ENCODE data around the gene ACAN. TPM values are rescaled to one million over a fixed set of nuclear protein-coding genes. Genes with fewer than 3 reads are reported as not detected.

The ACAN gene
- not detected for polyA plus RNA-seq (2012; ENCODE audit: missing spikeins)

DNA sequence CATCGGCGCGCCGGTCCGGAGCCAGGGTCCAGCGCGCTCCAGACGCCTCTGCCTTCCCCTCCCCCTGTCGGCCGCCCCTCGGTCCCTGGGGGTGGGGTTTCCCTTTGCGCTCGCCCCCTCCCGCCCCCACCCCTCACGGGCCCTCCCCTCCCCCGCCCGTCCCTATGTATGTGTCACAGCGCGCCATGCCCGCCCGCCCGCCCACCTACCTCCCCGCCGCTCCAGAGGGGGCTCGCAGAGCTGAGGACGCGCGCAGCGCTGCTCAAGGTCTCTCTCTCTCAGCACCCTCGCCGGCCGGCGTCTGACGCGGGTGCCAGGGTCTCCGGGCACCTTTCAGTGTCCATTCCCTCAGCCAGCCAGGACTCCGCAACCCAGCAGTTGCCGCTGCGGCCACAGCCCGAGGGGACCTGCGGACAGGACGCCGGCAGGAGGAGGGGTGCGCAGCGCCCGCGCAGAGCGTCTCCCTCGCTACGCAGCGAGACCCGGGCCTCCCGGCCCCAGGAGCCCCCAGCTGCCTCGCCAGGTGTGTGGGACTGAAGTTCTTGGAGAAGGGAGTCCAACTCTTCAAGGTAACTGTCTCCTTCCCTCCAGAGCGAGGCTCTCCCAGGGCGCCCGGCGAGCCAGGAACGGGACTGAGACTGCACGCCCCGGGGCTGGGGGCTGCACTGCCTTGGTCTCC is at the start of gene ACAN:
Gene ACAN (plus strand): TSS at position 196 of the 679 bp plus-strand sequence. CDS start 32,771 bp downstream, outside the sequence.
- FAIRE-seq (no peak), DNase-seq (ENCODE audit: insufficient read length) (no peak)
- TF ChIP-seq TAF1 (IDR thresholded peaks at IDR 0.05; ENCODE audit: borderline replicate concordance, low read depth, low read length) (no peak), POLR2A (IDR thresholded peaks at IDR 0.05; ENCODE audit: low read depth, low read length) (no peak), POLR2AphosphoS5 (IDR thresholded peaks at IDR 0.05; ENCODE audit: low read depth, low read length) (no peak)

DNA sequence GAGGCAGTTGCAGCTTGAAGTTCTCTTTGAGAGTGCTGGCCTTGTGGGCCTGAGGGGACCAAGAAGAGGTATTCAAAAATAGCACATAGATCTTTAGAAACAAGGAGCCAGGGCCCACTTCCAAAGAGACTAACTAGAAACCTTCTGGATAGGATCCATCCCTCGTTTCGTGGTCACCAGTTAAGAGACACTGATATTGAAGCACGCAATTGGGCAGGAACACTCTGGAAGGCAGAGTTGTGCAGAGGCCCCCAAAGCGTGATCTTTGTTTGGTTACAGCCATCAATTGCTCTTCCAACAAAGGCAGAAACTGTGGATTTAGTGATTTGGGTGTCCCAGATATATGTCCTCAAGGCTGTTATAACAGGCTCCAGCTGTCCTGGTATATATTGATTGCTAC is 46.7 kb upstream of the ACAN start:
- TF ChIP-seq POLR2AphosphoS5 (IDR thresholded peaks at IDR 0.05; ENCODE audit: low read depth, low read length) = no peak
- no peak for TF ChIP-seq POLR2A (IDR thresholded peaks at IDR 0.05; ENCODE audit: low read depth, low read length)
- no peak for TF ChIP-seq TAF1 (IDR thresholded peaks at IDR 0.05; ENCODE audit: borderline replicate concordance, low read depth, low read length)
- no peak for DNase-seq (ENCODE audit: insufficient read length)
- FAIRE-seq = no peak

DNA sequence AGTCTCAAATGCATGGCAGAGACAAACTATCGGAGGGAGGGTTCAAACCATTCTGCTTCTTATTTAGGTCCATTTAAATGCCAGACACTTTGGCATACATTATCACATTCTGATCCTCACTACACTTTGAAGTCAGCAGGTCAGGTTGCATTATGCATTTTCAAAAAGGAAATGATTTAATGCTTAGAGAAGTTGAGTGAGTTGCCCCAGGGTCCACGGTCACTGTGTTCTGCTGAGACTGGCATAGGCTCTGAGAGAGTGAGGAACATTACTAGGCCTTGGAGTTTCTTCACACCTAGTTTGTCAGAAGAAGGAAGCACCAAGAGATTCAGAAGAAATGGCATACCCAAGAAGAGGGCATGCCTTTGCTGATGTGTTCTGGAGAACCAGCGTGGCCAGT is 46.3 kb upstream of the ACAN start:
- DNase-seq (ENCODE audit: insufficient read length) (no peak), FAIRE-seq (no peak)
- TF ChIP-seq POLR2A (IDR thresholded peaks at IDR 0.05; ENCODE audit: low read depth, low read length) = no peak
- TF ChIP-seq TAF1 (IDR thresholded peaks at IDR 0.05; ENCODE audit: borderline replicate concordance, low read depth, low read length) = no peak
- no peak for TF ChIP-seq POLR2AphosphoS5 (IDR thresholded peaks at IDR 0.05; ENCODE audit: low read depth, low read length)

DNA sequence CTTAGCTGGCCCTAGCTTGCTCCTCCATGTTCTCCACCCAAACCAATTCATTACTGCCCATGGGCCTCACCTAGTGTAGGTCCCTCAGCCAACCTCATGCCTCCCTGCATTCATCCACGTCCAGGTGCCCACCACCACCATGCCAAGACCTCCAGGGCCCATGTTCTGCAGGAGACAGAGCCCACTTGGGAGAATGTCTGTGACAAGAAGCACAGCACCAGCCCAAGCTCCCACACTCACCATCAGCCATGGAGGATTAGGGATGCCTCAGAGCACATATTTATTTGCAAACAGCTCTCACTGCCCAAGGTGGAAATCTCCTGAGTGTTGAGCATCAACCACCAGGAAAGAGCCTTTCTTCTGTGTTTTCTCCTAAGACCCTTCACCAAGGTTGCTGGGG is 43.4 kb upstream of the ACAN start:
- FAIRE-seq = no peak
- TF ChIP-seq POLR2A (IDR thresholded peaks at IDR 0.05; ENCODE audit: low read depth, low read length) = no peak
- TF ChIP-seq TAF1 (IDR thresholded peaks at IDR 0.05; ENCODE audit: borderline replicate concordance, low read depth, low read length) = no peak
- TF ChIP-seq POLR2AphosphoS5 (IDR thresholded peaks at IDR 0.05; ENCODE audit: low read depth, low read length) = no peak

DNA sequence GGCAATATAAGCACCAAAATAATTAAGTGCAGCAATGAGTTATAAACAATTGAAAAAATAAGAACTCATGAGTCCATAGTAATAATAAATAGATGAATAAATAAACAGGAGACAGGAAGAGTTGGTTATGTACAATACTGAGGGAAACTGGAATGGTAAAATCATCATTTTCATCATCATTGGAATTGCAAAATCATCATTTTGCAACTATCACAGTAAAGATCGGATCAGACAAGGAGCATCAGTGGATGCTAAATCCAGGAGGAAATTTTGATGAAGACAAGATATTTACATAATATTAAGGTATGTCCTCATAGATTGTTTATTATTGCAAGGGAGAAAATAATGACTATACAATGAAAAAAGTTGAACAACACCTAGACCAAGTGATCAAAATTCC is 38.8 kb upstream of the ACAN start:
- TF ChIP-seq TAF1 (IDR thresholded peaks at IDR 0.05; ENCODE audit: borderline replicate concordance, low read depth, low read length) = no peak
- TF ChIP-seq POLR2AphosphoS5 (IDR thresholded peaks at IDR 0.05; ENCODE audit: low read depth, low read length) = no peak
- TF ChIP-seq POLR2A (IDR thresholded peaks at IDR 0.05; ENCODE audit: low read depth, low read length) = no peak
- no peak for DNase-seq (ENCODE audit: insufficient read length)
- no peak for FAIRE-seq

More for the DNA sequence above, 43.4 kb upstream of the ACAN start:
- no peak for DNase-seq (ENCODE audit: insufficient read length)

DNA sequence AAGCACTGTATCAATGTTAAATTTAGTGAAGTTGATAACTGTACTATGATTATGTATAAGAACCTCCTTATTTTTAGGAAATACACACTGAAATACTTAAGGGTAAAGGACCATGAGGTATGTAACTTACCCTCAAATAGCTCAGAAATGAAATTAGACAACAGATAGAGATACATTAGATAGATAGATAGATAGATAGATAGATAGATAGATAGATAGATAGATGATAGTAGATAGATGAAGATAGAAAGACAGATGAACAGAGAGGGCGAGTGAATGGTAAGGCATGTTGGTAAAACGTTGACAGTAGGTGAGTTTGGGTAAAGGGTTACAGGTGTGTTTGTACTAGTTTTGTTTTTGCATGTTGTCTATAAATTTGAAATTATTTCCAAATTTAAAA is 38.0 kb upstream of the ACAN start:
- TF ChIP-seq TAF1 (IDR thresholded peaks at IDR 0.05; ENCODE audit: borderline replicate concordance, low read depth, low read length) (no peak), POLR2AphosphoS5 (IDR thresholded peaks at IDR 0.05; ENCODE audit: low read depth, low read length) (no peak)
- DNase-seq (ENCODE audit: insufficient read length) (no peak), FAIRE-seq (no peak)

DNA sequence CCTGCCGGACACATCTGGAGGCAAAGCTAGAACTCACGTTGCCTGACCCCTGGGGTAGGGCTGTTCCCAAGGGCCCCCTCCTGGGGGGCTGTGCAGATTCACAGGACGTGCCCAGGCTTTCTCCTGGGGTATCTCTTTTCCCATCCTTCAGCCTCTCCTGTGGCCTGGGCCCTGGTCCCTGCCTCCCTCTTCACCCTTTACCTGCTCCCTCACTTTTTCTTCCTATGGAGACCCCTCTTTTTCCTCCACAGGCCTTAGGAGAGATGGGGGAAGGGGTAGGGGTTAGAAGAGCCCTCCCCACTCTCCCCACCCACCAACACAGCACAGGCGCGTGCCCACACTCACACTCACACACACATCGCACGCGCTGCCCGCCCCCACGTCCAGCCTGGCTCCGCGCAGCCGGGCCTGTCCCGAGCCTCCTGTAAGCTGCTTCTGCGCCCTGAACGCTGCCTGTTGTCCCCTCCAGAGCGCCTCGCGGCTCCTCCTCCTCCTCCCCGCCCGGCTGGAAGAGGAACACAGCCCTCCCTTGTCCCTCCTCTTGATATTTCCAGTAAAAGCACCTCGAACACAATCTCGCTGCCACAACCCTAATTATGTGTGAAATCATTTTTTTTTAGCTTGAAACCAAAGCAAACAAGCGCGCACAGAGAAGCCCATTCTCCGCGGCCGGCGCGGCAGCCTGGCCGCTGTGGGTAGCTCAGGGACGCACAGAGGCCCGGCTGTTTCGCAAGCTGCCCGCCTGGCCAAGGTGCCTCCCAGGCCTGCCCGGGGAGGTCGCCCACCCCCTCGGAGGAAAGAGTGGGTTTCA is 33.9 kb upstream of the ACAN start:
- DNase-seq (ENCODE audit: insufficient read length) (no peak), FAIRE-seq (no peak)
- TF ChIP-seq POLR2AphosphoS5 (IDR thresholded peaks at IDR 0.05; ENCODE audit: low read depth, low read length) (no peak), TAF1 (IDR thresholded peaks at IDR 0.05; ENCODE audit: borderline replicate concordance, low read depth, low read length) (no peak), POLR2A (IDR thresholded peaks at IDR 0.05; ENCODE audit: low read depth, low read length) (no peak)

DNA sequence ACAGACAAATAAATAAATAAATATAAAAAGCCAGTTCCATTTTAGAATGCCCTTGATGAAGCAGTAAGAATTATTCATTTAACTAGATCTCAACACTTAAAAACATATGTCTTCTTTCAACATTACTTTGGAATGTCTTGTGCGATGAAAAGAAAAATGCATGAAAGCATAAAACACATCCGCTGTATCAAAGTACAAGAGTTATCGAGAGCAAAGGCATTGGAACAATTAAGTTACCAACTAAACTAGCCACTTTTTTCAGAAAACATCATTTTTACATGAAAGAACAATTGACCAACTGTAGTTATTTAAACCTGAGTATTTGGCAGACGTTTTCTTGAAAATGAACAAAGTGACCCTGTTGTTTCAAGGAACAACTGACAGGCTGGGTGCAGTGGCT is 27.5 kb upstream of the ACAN start:
- no peak for FAIRE-seq
- DNase-seq (ENCODE audit: insufficient read length) = no peak
- TF ChIP-seq TAF1 (IDR thresholded peaks at IDR 0.05; ENCODE audit: borderline replicate concordance, low read depth, low read length) (no peak), POLR2AphosphoS5 (IDR thresholded peaks at IDR 0.05; ENCODE audit: low read depth, low read length) (no peak), POLR2A (IDR thresholded peaks at IDR 0.05; ENCODE audit: low read depth, low read length) (no peak)

DNA sequence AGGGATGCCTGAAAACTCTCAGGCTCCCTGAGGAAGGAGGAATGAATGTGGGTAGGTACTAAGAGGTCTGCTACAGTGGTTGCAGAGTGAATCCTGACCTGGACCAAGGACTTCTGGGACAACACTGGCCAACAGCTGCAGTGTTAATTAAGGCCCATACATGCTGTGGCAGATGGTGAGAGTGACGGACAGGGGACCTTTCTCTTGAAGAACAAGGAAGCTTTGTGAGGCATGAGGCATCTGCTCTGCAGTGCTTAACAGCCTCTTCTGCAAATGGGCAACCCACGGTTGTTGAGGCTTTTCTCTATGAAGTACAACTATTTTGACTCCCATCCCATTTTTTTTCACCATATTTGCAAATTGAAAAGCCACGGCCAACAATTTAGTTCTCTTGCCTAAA is 26.6 kb upstream of the ACAN start:
- FAIRE-seq (no peak), DNase-seq (ENCODE audit: insufficient read length) (no peak)

DNA sequence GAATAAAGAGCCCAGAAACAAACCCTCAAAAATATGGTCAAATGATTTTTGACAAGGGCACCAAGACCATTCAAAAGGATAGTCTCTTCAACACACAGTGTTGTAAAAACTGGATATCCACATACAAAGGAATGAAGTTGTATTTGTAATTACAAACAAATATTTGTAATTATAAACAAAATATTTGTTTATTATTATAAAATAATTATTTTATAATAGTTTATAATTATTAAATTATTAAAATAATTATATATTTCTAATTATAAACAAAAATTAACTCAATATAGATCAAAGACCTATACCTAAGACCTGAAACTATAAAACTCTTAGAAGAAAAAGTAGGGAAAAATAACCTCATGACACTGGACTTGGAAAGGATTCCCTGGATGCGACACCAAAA is 23.3 kb upstream of the ACAN start:
- TF ChIP-seq POLR2A (IDR thresholded peaks at IDR 0.05; ENCODE audit: low read depth, low read length) = no peak
- no peak for TF ChIP-seq POLR2AphosphoS5 (IDR thresholded peaks at IDR 0.05; ENCODE audit: low read depth, low read length)
- no peak for TF ChIP-seq TAF1 (IDR thresholded peaks at IDR 0.05; ENCODE audit: borderline replicate concordance, low read depth, low read length)
- DNase-seq (ENCODE audit: insufficient read length) (no peak), FAIRE-seq (no peak)

More for the DNA sequence above, 26.6 kb upstream of the ACAN start:
- TF ChIP-seq POLR2AphosphoS5 (IDR thresholded peaks at IDR 0.05; ENCODE audit: low read depth, low read length) (no peak), TAF1 (IDR thresholded peaks at IDR 0.05; ENCODE audit: borderline replicate concordance, low read depth, low read length) (no peak), POLR2A (IDR thresholded peaks at IDR 0.05; ENCODE audit: low read depth, low read length) (no peak)

DNA sequence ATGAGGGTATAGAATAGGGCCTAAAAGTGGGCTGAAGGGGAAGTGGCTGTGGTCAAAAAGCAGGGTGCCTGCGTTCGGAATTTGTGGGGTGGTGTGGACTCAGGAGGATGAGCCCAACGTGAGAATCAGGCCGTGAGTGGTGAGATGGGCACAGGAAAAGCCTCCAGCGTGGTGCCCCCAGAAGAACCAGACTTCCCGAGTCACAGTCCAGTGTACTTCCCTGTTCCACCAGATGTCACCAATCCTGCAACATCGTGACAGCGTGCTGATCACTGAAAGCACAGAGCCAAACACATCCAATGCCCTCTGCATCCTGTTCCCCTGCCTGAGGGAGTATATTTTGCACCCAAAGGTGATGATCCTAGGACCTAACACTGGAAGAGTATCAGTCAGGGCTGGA is 20.8 kb upstream of the ACAN start:
- DNase-seq (ENCODE audit: insufficient read length) = no peak
- TF ChIP-seq POLR2AphosphoS5 (IDR thresholded peaks at IDR 0.05; ENCODE audit: low read depth, low read length) (no peak), POLR2A (IDR thresholded peaks at IDR 0.05; ENCODE audit: low read depth, low read length) (no peak), TAF1 (IDR thresholded peaks at IDR 0.05; ENCODE audit: borderline replicate concordance, low read depth, low read length) (no peak)
- no peak for FAIRE-seq

DNA sequence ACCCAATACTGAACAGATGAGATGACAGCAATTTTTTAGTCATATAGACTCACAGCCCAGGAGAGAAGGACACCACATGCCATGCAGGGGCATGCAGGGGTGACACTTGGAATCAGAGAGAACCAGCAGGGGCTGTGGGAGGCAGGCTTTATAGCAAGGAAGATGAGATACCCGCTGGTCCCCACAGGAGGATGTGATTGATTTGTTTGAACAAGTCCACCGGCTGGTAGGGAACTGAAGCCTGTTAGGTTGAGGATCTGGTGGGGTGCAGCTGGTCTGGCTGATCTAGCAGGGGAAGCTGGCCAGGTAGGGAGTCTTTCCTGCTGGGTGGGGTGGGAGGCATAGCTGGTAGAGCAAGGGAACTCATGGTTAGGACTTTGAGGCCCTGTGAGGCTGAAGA is 18.0 kb upstream of the ACAN start:
- no peak for FAIRE-seq
- TF ChIP-seq POLR2A (IDR thresholded peaks at IDR 0.05; ENCODE audit: low read depth, low read length) = no peak
- TF ChIP-seq TAF1 (IDR thresholded peaks at IDR 0.05; ENCODE audit: borderline replicate concordance, low read depth, low read length) = no peak
- TF ChIP-seq POLR2AphosphoS5 (IDR thresholded peaks at IDR 0.05; ENCODE audit: low read depth, low read length) = no peak
- DNase-seq (ENCODE audit: insufficient read length) = no peak

All from GM12892 (cell line).